Stimulated activated CD8-positive, alpha-beta memory T cell treated with anti-CD3 and anti-CD28 coated beads, Interleukin-7, amount 100 ng/mL, for 4 hours (primary cell): Measurements from ENCODE around the gene CCBE1.

Experiments
- DNase-seq, 2 donors: peaks; one replicate each; pipeline ENCODE4 v3.0.0-alpha.2; 2020; ENCODE audit warnings: low read depth in 2 of 2

The CCBE1 gene

GRCh38 chr18:59388817-59389216, 308.4 kb downstream of the CCBE1 start:
- no peak for DNase-seq

GRCh38 chr18:59387687-59388565, 309.3 kb downstream of the CCBE1 start:
- no peak for DNase-seq

GRCh38 chr18:59386909-59387686, 310.1 kb downstream of the CCBE1 start:
- DNase-seq: no peak

- DNase-seq: no peak
Measured at GRCh38 chr18:59385191-59385590, 312.0 kb downstream of the CCBE1 start.

GRCh38 chr18:59383851-59384250, 313.4 kb downstream of the CCBE1 start:
- no peak for DNase-seq

GRCh38 chr18:59382383-59382782, 314.8 kb downstream of the CCBE1 start:
- no peak for DNase-seq

GRCh38 chr18:59381949-59382348, 315.3 kb downstream of the CCBE1 start:
- no peak for DNase-seq
